Right hindlimb (tissue), 1 donor: Measurements from ENCODE around the gene COL5A1.
"Not testable (repeated sequence)": the region's sequence is repeated elsewhere in the genome, so short reads cannot be mapped to it uniquely, and the experiment has no call there.

Experiments used
- DNase-seq: peaks from one replicate; pipeline ENCODE4 v3.0.0-alpha.2; 2018

Gene COL5A1

GRCh38 chr9:134693641-134694367 is 52.2 kb downstream of the COL5A1 start:
- DNase-seq: no peak

- no peak for DNase-seq
Observed at GRCh38 chr9:134694368-134694665, 52.7 kb downstream of the COL5A1 start.

- DNase-seq: no peak
Observed at GRCh38 chr9:134694714-134695113, 53.1 kb downstream of the COL5A1 start.

GRCh38 chr9:134695144-134695543 is 53.5 kb downstream of the COL5A1 start:
- no peak for DNase-seq

- no peak for DNase-seq
Observed at GRCh38 chr9:134696433-134696832, 54.8 kb downstream of the COL5A1 start.

GRCh38 chr9:134698111-134698510 is 56.5 kb downstream of the COL5A1 start:
- DNase-seq: no peak

GRCh38 chr9:134698587-134699342 is 57.2 kb downstream of the COL5A1 start:
- DNase-seq: peak; percentile 74

- DNase-seq: no peak
Observed at GRCh38 chr9:134699343-134699740, 57.7 kb downstream of the COL5A1 start.

GRCh38 chr9:134700636-134701350 is 59.2 kb downstream of the COL5A1 start:
- DNase-seq: no peak

- no peak for DNase-seq
Observed at GRCh38 chr9:134701581-134702259, 60.1 kb downstream of the COL5A1 start.

GRCh38 chr9:134702291-134702690 is 60.7 kb downstream of the COL5A1 start:
- no peak for DNase-seq

- not testable (repeated sequence) for DNase-seq
Observed at GRCh38 chr9:134703730-134704114, 62.1 kb downstream of the COL5A1 start.

- peak; percentile 79 for DNase-seq
Observed at GRCh38 chr9:134704498-134704897, 62.9 kb downstream of the COL5A1 start.

GRCh38 chr9:134705786-134706185 is 64.2 kb downstream of the COL5A1 start:
- no peak for DNase-seq

- no peak for DNase-seq
Observed at GRCh38 chr9:134706522-134706921, 64.9 kb downstream of the COL5A1 start.

- DNase-seq: peak; percentile 93
Observed at GRCh38 chr9:134707031-134707680, 65.6 kb downstream of the COL5A1 start.

GRCh38 chr9:134707731-134708671 is 66.4 kb downstream of the COL5A1 start:
- DNase-seq: no peak

GRCh38 chr9:134708672-134709038 is 67.1 kb downstream of the COL5A1 start:
- no peak for DNase-seq

- peak; percentile 86 for DNase-seq
Observed at GRCh38 chr9:134709512-134710270, 68.1 kb downstream of the COL5A1 start.

- no peak for DNase-seq
Observed at GRCh38 chr9:134710271-134710540, 68.6 kb downstream of the COL5A1 start.

GRCh38 chr9:134710901-134711300 is 69.3 kb downstream of the COL5A1 start:
- no peak for DNase-seq
